ENCODE measurements around the gene ZBTB47.

The ZBTB47 gene

GRCh38 chr3:42640771-42641370, 12.6 kb upstream of the ZBTB47 start:
- TF ChIP-seq CTCF (IDR thresholded peaks at IDR 0.05) (no peak), ZFX (IDR thresholded peaks at IDR 0.05; ENCODE audit: borderline replicate concordance) (no peak)
- H3K27ac ChIP-seq: no peak overlapping the region

- no peak for TF ChIP-seq CTCF (IDR thresholded peaks at IDR 0.05)
- TF ChIP-seq ZFX (IDR thresholded peaks at IDR 0.05; ENCODE audit: borderline replicate concordance): no peak
Observed at GRCh38 chr3:42647821-42648459, 5.6 kb upstream of the ZBTB47 start.

GRCh38 chr3:42649006-42649405, 4.5 kb upstream of the ZBTB47 start:
- no peak overlapping the region for H3K27ac ChIP-seq
- no peak for TF ChIP-seq CTCF (IDR thresholded peaks at IDR 0.05)
- no peak for TF ChIP-seq ZFX (IDR thresholded peaks at IDR 0.05; ENCODE audit: borderline replicate concordance)

More at GRCh38 chr3:42647821-42648459, 5.6 kb upstream of the ZBTB47 start:
- no peak overlapping the region for H3K27ac ChIP-seq

- TF ChIP-seq CTCF (IDR thresholded peaks at IDR 0.05) (no peak), ZFX (IDR thresholded peaks at IDR 0.05; ENCODE audit: borderline replicate concordance) (no peak)
- H3K27ac ChIP-seq: no peak overlapping the region
Observed at GRCh38 chr3:42649783-42650182, 3.7 kb upstream of the ZBTB47 start.

- no peak for TF ChIP-seq CTCF (IDR thresholded peaks at IDR 0.05)
- no peak for TF ChIP-seq ZFX (IDR thresholded peaks at IDR 0.05; ENCODE audit: borderline replicate concordance)
Observed at GRCh38 chr3:42651248-42652091, 2.0 kb upstream of the ZBTB47 start.

GRCh38 chr3:42652251-42652610, 1.3 kb upstream of the ZBTB47 start:
- TF ChIP-seq CTCF (IDR thresholded peaks at IDR 0.05): no peak
- TF ChIP-seq ZFX (IDR thresholded peaks at IDR 0.05; ENCODE audit: borderline replicate concordance): no peak
- no peak overlapping the region for H3K27ac ChIP-seq

More at GRCh38 chr3:42651248-42652091, 2.0 kb upstream of the ZBTB47 start:
- no peak overlapping the region for H3K27ac ChIP-seq
